Esophagus squamous epithelium (tissue), 5 donors: ENCODE results near the gene TRANK1. TPM values are rescaled to one million over a fixed set of nuclear protein-coding genes. Genes with fewer than 3 reads are reported as not detected.

Source experiments
- DNase-seq: peaks from one replicate; lab custom pipeline; 2025; lab: John Stamatoyannopoulos, UW
- H3K27ac ChIP-seq, 4 donors: fragments of 200-600 bp; sonication (generic); one replicate each; pipeline ENCODE4 v1.5.1; 2016 to 2019; ENCODE audit warnings: mild to moderate bottlenecking in 1 of 4
- H3K27me3 ChIP-seq, 4 donors: fragments of 200-600 bp; sonication (generic); 1 replicate in 3 of 4; 2 replicates in 1 of 4; pipeline versions ENCODE4 v1.5.1 to v1.6.0; 2017 to 2021; ENCODE audit warnings: antibody characterized with exemption in 1 of 4
- H3K36me3 ChIP-seq, 3 donors: fragments of 200-600 bp; sonication (generic); one replicate each; pipeline ENCODE4 v1.5.1; 2016 to 2019
- H3K4me1 ChIP-seq, 3 donors: fragments of 200-600 bp; sonication (generic); one replicate each; pipeline ENCODE4 v1.5.1; 2017 to 2019
- H3K4me3 ChIP-seq, 4 donors: fragments of 200-600 bp; sonication (generic); 1 replicate in 3 of 4; 2 replicates in 1 of 4; pipeline ENCODE4 v1.5.1; 2016 to 2019; ENCODE audit warnings: mild to moderate bottlenecking in 2 of 4, moderate library complexity in 1 of 4
- H3K9me3 ChIP-seq, 3 donors: fragments of 200-600 bp; sonication (generic); one replicate each; pipeline ENCODE4 v1.5.1; 2016 to 2019
- POLR2A ChIP-seq, 4 donors: fragments of 450-650 bp; IDR thresholded peaks; one replicate each; pipeline ENCODE4 v1.6.1; 2017; ENCODE audit warnings: antibody characterized with exemption in 4 of 4, mild to moderate bottlenecking in 4 of 4, moderate library complexity in 3 of 4
- WGBS, 2 donors: methylation state at CpG; one replicate each; pipeline ENCODE4 v1.1.5; 2018; 5-methylcytosine and 5-hydroxymethylcytosine counted together
- intact Hi-C: fragments of 100-400 bp; cut with DNase I; formaldehyde crosslinking; loops from one replicate; pipeline ENCODE4 v1.15.0; 2022
- total RNA-seq, 4 donors: library from RNA; depleted of rRNA; stranded (reverse); fragments of >200 nt; gene quantifications; one replicate each; pipeline ENCODE4 v1.1.0, GENCODE V29; 2016
- TF ChIP-seq, protein P1 (sequence below), 6 experiments: fragments of 450-650 bp in 4 of 6; fragments of 200-600 bp in 2 of 6; sonication (generic) in 2 of 6; IDR thresholded peaks; one replicate each; pipeline ENCODE4 v1.5.1; 2016 to 2019; ENCODE audit warnings: antibody characterized with exemption in 6 of 6, mild to moderate bottlenecking in 4 of 6, moderate library complexity in 4 of 6
- donor health status: DM: yes; HTN: yes; CAD: no.

Gene TRANK1
- total RNA-seq, 4 donors from 2014 or later, result 1.8 to 6.3 (median 3.7) TPM

GRCh38 chr3:36923523-36923943 is 21.3 kb downstream of the TRANK1 start:
- H3K27ac ChIP-seq, result no peak overlapping the region
- H3K4me1 ChIP-seq, result no peaks in the 10 kb centered on the region
- DNase-seq, result no peak
- no peaks in the 10 kb centered on the region for H3K27me3 ChIP-seq
- peaks cover 0 to 12% (median 4%) of the 10 kb centered on the region in 3 donors for H3K9me3 ChIP-seq
- no peak for TF ChIP-seq POLR2A (IDR thresholded peaks at IDR 0.05)
- TF ChIP-seq, protein P1, sequence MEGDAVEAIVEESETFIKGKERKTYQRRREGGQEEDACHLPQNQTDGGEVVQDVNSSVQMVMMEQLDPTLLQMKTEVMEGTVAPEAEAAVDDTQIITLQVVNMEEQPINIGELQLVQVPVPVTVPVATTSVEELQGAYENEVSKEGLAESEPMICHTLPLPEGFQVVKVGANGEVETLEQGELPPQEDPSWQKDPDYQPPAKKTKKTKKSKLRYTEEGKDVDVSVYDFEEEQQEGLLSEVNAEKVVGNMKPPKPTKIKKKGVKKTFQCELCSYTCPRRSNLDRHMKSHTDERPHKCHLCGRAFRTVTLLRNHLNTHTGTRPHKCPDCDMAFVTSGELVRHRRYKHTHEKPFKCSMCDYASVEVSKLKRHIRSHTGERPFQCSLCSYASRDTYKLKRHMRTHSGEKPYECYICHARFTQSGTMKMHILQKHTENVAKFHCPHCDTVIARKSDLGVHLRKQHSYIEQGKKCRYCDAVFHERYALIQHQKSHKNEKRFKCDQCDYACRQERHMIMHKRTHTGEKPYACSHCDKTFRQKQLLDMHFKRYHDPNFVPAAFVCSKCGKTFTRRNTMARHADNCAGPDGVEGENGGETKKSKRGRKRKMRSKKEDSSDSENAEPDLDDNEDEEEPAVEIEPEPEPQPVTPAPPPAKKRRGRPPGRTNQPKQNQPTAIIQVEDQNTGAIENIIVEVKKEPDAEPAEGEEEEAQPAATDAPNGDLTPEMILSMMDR (IDR thresholded peaks at IDR 0.05), result peak in 1 of 6 experiments; percentile 26
- H3K4me3 ChIP-seq, result no peak overlapping the region
- intact Hi-C loops, result no loop called here
- H3K36me3 ChIP-seq, result no peaks in the 10 kb centered on the region
- 60 to 97% methylated on average over 4 to 6 of the region's 6 CpGs for WGBS, 2 donors

- TF ChIP-seq, protein P1 (IDR thresholded peaks at IDR 0.05), result no peak
- TF ChIP-seq POLR2A (IDR thresholded peaks at IDR 0.05), result no peak
- H3K9me3 ChIP-seq, result peaks cover 0 to 12% (median 4%) of the 10 kb centered on the region in 3 donors
- WGBS, 2 donors, result 74 to 97% methylated on average over 7 of the region's 7 CpGs
Observed at GRCh38 chr3:36920884-36921567, 23.8 kb downstream of the TRANK1 start.

GRCh38 chr3:36919439-36920160 is 25.3 kb downstream of the TRANK1 start:
- Histone ChIP-seq H3K27me3 (no peaks in the 10 kb centered on the region), H3K4me1 (no peaks in the 10 kb centered on the region), H3K27ac (no peak overlapping the region), H3K9me3 (peaks cover 0 to 12% (median 4%) of the 10 kb centered on the region in 3 donors), H3K4me3 (no peak overlapping the region), H3K36me3 (no peaks in the 10 kb centered on the region)
- intact Hi-C loops, result no loop called here
- TF ChIP-seq, protein P1 (IDR thresholded peaks at IDR 0.05), result no peak
- TF ChIP-seq POLR2A (IDR thresholded peaks at IDR 0.05), result no peak
- 79 to 81% methylated on average over 4 of the region's 4 CpGs for WGBS, 2 donors
- no peak for DNase-seq

More at GRCh38 chr3:36920884-36921567, 23.8 kb downstream of the TRANK1 start:
- H3K27me3 ChIP-seq, result no peaks in the 10 kb centered on the region
- no peaks in the 10 kb centered on the region for H3K36me3 ChIP-seq
- intact Hi-C loops, result no loop called here
- no peaks in the 10 kb centered on the region for H3K4me1 ChIP-seq
- no peak overlapping the region for H3K4me3 ChIP-seq
- DNase-seq, result no peak
- no peak overlapping the region for H3K27ac ChIP-seq

GRCh38 chr3:36918050-36918449 is 26.8 kb downstream of the TRANK1 start:
- Histone ChIP-seq H3K36me3 (no peaks in the 10 kb centered on the region), H3K9me3 (peaks cover 0 to 12% (median 4%) of the 10 kb centered on the region in 3 donors), H3K27ac (no peak overlapping the region), H3K4me3 (no peak overlapping the region), H3K4me1 (peaks cover 0 to 2% (median under 1%) of the 10 kb centered on the region in 3 donors), H3K27me3 (no peaks in the 10 kb centered on the region)
- TF ChIP-seq, protein P1 (IDR thresholded peaks at IDR 0.05), result no peak
- TF ChIP-seq POLR2A (IDR thresholded peaks at IDR 0.05), result no peak
- 59 to 61% methylated on average over 2 of the region's 2 CpGs for WGBS, 2 donors
- intact Hi-C loops, result no loop called here
- no peak for DNase-seq
